OCI-LY7 (cell line): ENCODE measurements around the gene TSPAN9. TPM values are rescaled to one million over a fixed set of nuclear protein-coding genes. Genes with fewer than 3 reads are reported as not detected.

Experiments
- BruUV-seq: library from RNA; stranded (reverse); fragments of 400-500 nt; replicated peaks from 2 replicates; lab custom pipeline; 2021; lab: Mats Ljungman, UMichigan
- CTCF ChIA-PET: fragments of 300-600 bp; sonication (Branson Sonifier 250); formaldehyde crosslinking; loops from one replicate; lab custom pipeline; 2022; ENCODE audit warnings: antibody characterized with exemption; ENCODE audit not compliant: unreplicated experiment; lab: Charles Lee
- POLR2A ChIA-PET: fragments of 300-600 bp; sonication (Branson Sonifier 250); formaldehyde crosslinking; loops from one replicate; lab custom pipeline; 2022; ENCODE audit warnings: antibody characterized with exemption; lab: Charles Lee
- DNase-seq: peaks from one replicate; pipeline ENCODE4 v3.0.0-alpha.2; 2015; ENCODE audit warnings: low spot score
- H2AFZ ChIP-seq: fragments of 200-600 bp; sonication (generic), shearing (Covaris generic); 2 replicates; pipeline ENCODE4 v1.6.1; 2014; ENCODE audit warnings: mild to moderate bottlenecking, antibody characterized with exemption, low read length, moderate library complexity
- H3K27ac ChIP-seq: fragments of 200-600 bp; sonication (generic); 2 replicates; pipeline ENCODE4 v1.5.1; 2014; ENCODE audit warnings: mixed run types, low read depth, mild to moderate bottlenecking, moderate library complexity, low read length, inconsistent platforms; ENCODE audit not compliant: poor library complexity, severe bottlenecking
- H3K36me3 ChIP-seq: fragments of 200-600 bp; sonication (generic); 2 replicates; pipeline ENCODE4 v1.6.1; 2014; ENCODE audit warnings: mild to moderate bottlenecking, antibody characterized with exemption, low read length, moderate library complexity, mixed read lengths; ENCODE audit not compliant: insufficient read depth
- H3K4me1 ChIP-seq: fragments of 200-600 bp; sonication (generic); 2 replicates; pipeline ENCODE4 v1.5.1; 2014; ENCODE audit warnings: mild to moderate bottlenecking, low read length; ENCODE audit not compliant: insufficient read depth, poor library complexity, severe bottlenecking
- H3K4me2 ChIP-seq: fragments of 200-600 bp; sonication (generic); 2 replicates; pipeline ENCODE4 v1.6.1; 2014; ENCODE audit warnings: mild to moderate bottlenecking, low read length
- H3K4me3 ChIP-seq: fragments of 200-600 bp; sonication (generic); 2 replicates; pipeline ENCODE4 v1.5.1; 2014; ENCODE audit warnings: mild to moderate bottlenecking, low read depth, low read length; ENCODE audit not compliant: poor library complexity, severe bottlenecking
- H3K79me2 ChIP-seq: fragments of 200-600 bp; sonication (generic); 2 replicates; pipeline ENCODE4 v1.6.1; 2016; ENCODE audit warnings: low read depth, mild to moderate bottlenecking, low read length, moderate library complexity, mixed read lengths; ENCODE audit not compliant: insufficient read depth
- H3K9me2 ChIP-seq: fragments of 200-600 bp; sonication (generic); 2 replicates; pipeline ENCODE4 v1.6.1; 2016; ENCODE audit warnings: mild to moderate bottlenecking, low read length, mixed read lengths; ENCODE audit not compliant: insufficient read depth
- H3K9me3 ChIP-seq: fragments of 200-600 bp; sonication (generic); 2 replicates; pipeline ENCODE4 v1.6.1; 2014; ENCODE audit warnings: mild to moderate bottlenecking, mixed run types, low read length, mixed read lengths
- H4K20me1 ChIP-seq: fragments of 200-600 bp; sonication (generic); 2 replicates; pipeline ENCODE4 v1.6.1; 2014; ENCODE audit warnings: mild to moderate bottlenecking, antibody characterized with exemption, low read length, moderate library complexity, mixed read lengths; ENCODE audit not compliant: insufficient read depth
- EZH2phosphoT487 ChIP-seq: fragments of 200-600 bp; sonication (generic); IDR thresholded peaks from 2 replicates; pipeline ENCODE4 v1.6.1; 2018; ENCODE audit warnings: low read depth, borderline replicate concordance, mild to moderate bottlenecking, mixed run types, antibody characterized with exemption, low read length, moderate library complexity, mixed read lengths
- intact Hi-C: fragments of 100-400 bp; cut with micrococcal nuclease; formaldehyde crosslinking; loops from one replicate; pipeline ENCODE4 v1.10.0; 2022; ENCODE audit not compliant: unreplicated experiment
- total RNA-seq, 2 experiments: library from RNA; depleted of rRNA in 1 of 2; stranded (reverse); fragments of >200 nt in 1 of 2; shearing (Covaris generic) in 1 of 2; gene quantifications; 2 replicates each; pipeline ENCODE4 v1.2.3, GENCODE V29; 2014 to 2022
- TF ChIP-seq, protein P1 (sequence below): fragments of 200-600 bp; sonication (generic); conservative IDR thresholded peaks from 2 replicates; pipeline ENCODE4 v1.5.1; 2014; ENCODE audit warnings: mild to moderate bottlenecking, antibody characterized with exemption, low read length, moderate library complexity, mixed read lengths

TSPAN9 gene
- total RNA-seq, 2 experiments from 2014 or later, result 0.50 to 0.74 TPM

DNA sequence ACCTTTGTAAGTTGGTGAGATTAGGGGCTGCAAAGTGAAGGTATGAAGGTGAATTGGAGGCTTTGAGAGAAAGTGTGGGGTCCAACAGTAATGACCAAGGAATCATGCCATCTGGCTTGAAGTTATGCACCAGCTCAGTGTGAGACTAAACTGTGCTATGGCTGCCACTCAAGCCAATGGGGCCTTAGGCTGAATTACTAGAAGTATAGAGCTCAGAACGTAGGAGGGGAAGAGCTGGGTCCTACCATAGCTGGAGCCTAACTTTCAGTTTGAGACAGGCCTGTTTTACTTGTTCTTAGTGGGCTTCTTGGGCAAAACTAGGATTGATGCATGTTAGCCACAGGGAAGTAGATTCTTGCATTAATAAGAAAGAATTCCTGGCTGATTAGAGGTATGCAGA lies 194.0 kb downstream of the TSPAN9 start:
- DNase-seq, result no peak
- Histone ChIP-seq H3K79me2 (no peaks in the 10 kb centered on the region), H3K4me3 (no peak overlapping the region), H4K20me1 (no peaks in the 10 kb centered on the region), H3K27ac (no peak overlapping the region), H3K4me2 (no peak overlapping the region), H3K9me3 (no peaks in the 10 kb centered on the region), H3K4me1 (no peaks in the 10 kb centered on the region), H2AFZ (no peak overlapping the region), H3K9me2 (no peaks in the 10 kb centered on the region), H3K36me3 (no peaks in the 10 kb centered on the region)
- no TSS peak for BruUV-seq
- POLR2A ChIA-PET, result no interaction called here
- TF ChIP-seq, protein P1, sequence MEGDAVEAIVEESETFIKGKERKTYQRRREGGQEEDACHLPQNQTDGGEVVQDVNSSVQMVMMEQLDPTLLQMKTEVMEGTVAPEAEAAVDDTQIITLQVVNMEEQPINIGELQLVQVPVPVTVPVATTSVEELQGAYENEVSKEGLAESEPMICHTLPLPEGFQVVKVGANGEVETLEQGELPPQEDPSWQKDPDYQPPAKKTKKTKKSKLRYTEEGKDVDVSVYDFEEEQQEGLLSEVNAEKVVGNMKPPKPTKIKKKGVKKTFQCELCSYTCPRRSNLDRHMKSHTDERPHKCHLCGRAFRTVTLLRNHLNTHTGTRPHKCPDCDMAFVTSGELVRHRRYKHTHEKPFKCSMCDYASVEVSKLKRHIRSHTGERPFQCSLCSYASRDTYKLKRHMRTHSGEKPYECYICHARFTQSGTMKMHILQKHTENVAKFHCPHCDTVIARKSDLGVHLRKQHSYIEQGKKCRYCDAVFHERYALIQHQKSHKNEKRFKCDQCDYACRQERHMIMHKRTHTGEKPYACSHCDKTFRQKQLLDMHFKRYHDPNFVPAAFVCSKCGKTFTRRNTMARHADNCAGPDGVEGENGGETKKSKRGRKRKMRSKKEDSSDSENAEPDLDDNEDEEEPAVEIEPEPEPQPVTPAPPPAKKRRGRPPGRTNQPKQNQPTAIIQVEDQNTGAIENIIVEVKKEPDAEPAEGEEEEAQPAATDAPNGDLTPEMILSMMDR, result no peak
- no peak for TF ChIP-seq EZH2phosphoT487
- CTCF ChIA-PET, result no interaction called here
- intact Hi-C loops, result no loop called here

GRCh38 chr12:3271639-3272038 lies 194.5 kb downstream of the TSPAN9 start:
- CTCF ChIA-PET, result no interaction called here
- Histone ChIP-seq H2AFZ (no peak overlapping the region), H3K4me2 (no peak overlapping the region), H3K9me3 (no peaks in the 10 kb centered on the region), H3K27ac (no peak overlapping the region), H3K79me2 (no peaks in the 10 kb centered on the region), H3K36me3 (no peaks in the 10 kb centered on the region), H3K4me3 (no peak overlapping the region), H3K9me2 (no peaks in the 10 kb centered on the region), H4K20me1 (no peaks in the 10 kb centered on the region), H3K4me1 (no peaks in the 10 kb centered on the region)
- no TSS peak for BruUV-seq
- DNase-seq, result no peak
- intact Hi-C loops, result no loop called here
- TF ChIP-seq EZH2phosphoT487, result no peak
- TF ChIP-seq, protein P1, result no peak
- POLR2A ChIA-PET, result no interaction called here

DNA sequence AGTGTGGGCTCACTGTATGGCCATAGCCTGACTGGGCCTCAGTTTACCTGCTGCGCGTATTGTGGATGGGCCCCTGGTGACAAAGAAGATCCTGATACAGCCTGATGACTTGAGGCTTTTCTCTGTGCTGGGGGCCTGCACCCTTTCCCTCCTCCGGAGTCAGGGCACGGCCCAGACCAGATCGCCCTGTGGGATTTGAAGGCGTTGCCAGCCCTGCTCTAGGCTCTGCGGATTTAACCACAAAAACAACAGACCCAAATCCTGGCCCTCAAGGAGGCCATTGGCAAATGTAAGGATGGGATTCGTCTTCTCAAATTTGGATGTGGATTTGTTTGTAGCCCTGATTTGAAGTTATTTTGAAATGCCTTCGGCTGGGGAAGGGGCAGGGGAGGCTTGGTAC lies 195.8 kb downstream of the TSPAN9 start:
- no TSS peak for BruUV-seq
- no peaks in the 10 kb centered on the region for H3K4me1 ChIP-seq
- no peak overlapping the region for H3K4me2 ChIP-seq
- H3K9me2 ChIP-seq, result no peaks in the 10 kb centered on the region
- DNase-seq, result no peak
- intact Hi-C loops, result no loop called here
- ChIA-PET POLR2A (no interaction called here), CTCF (no interaction called here)
- H2AFZ ChIP-seq, result no peak overlapping the region
- H3K9me3 ChIP-seq, result no peaks in the 10 kb centered on the region
- no peaks in the 10 kb centered on the region for H3K36me3 ChIP-seq
- H3K27ac ChIP-seq, result no peak overlapping the region
- H4K20me1 ChIP-seq, result no peaks in the 10 kb centered on the region
- H3K4me3 ChIP-seq, result no peak overlapping the region
- no peaks in the 10 kb centered on the region for H3K79me2 ChIP-seq
- TF ChIP-seq EZH2phosphoT487, result no peak
- TF ChIP-seq, protein P1, result no peak
